CD4-positive, alpha-beta T cell (primary cell): ENCODE measurements around the gene UVSSA. TPM values are rescaled to one million over a fixed set of nuclear protein-coding genes. Genes with fewer than 3 reads are reported as not detected.

Source experiments
- ATAC-seq: fragments of 200-7000 bp; cut with Tn5 transposase; one replicate; pipeline ENCODE4 v1.10.0; 2022; ENCODE audit warnings: mild to moderate bottlenecking; ENCODE audit not compliant: poor library complexity
- CTCF ChIA-PET: fragments of 350-600 bp; sonication (Branson Sonifier 250); formaldehyde crosslinking; loops from one replicate; lab custom pipeline; 2021; ENCODE audit warnings: antibody characterized with exemption, inconsistent platforms; lab: Charles Lee
- POLR2A ChIA-PET: fragments of 350-600 bp; sonication (Branson Sonifier 250); formaldehyde crosslinking; loops from one replicate; lab custom pipeline; 2021; ENCODE audit warnings: antibody characterized with exemption, inconsistent platforms; lab: Charles Lee
- DNase-seq, 14 experiments: peaks; one replicate each; pipeline ENCODE4 v3.0.0-alpha.2; 2013 to 2020; ENCODE audit warnings: mixed read lengths in 2 of 14
- H3K27ac ChIP-seq, 2 donors: one replicate each; pipeline versions ENCODE4 v1.5.1 to v1.7.0; 2013; ENCODE audit warnings: low read length in 2 of 2, low read depth in 1 of 2, mild to moderate bottlenecking in 1 of 2
- H3K27me3 ChIP-seq, 2 experiments: 1 replicate in 1 of 2; 2 replicates in 1 of 2; pipeline versions ENCODE4 v1.6.1 to v1.7.0; 2013; ENCODE audit warnings: low read length in 2 of 2, control low read depth in 1 of 2, mild to moderate bottlenecking in 1 of 2, moderate library complexity in 1 of 2; ENCODE audit not compliant: insufficient read depth in 2 of 2, control insufficient read depth in 1 of 2
- H3K36me3 ChIP-seq: one replicate; pipeline ENCODE4 v1.6.1; 2013; ENCODE audit warnings: low read length, control low read depth; ENCODE audit not compliant: insufficient read depth
- H3K4me1 ChIP-seq: one replicate; pipeline ENCODE4 v1.6.1; 2013; ENCODE audit warnings: low read length, control low read depth; ENCODE audit not compliant: insufficient read depth
- H3K4me3 ChIP-seq: one replicate; pipeline ENCODE4 v1.5.1; 2013; ENCODE audit warnings: mild to moderate bottlenecking, low read length, moderate library complexity
- H3K9me3 ChIP-seq, 2 experiments: 1 replicate in 1 of 2; 2 replicates in 1 of 2; pipeline versions ENCODE4 v1.6.1 to v1.7.0; 2013; ENCODE audit warnings: low read length in 2 of 2, mild to moderate bottlenecking in 2 of 2, control low read depth in 1 of 2, moderate library complexity in 1 of 2; ENCODE audit not compliant: control insufficient read depth in 1 of 2, insufficient read depth in 1 of 2
- H3K27ac Mint-ChIP-seq: one replicate; pipeline ENCODE4 v1.8.0; 2020; ENCODE audit warnings: mixed read lengths
- H3K27me3 Mint-ChIP-seq: one replicate; pipeline ENCODE4 v1.8.0; 2021; ENCODE audit warnings: mixed read lengths
- H3K36me3 Mint-ChIP-seq: one replicate; pipeline ENCODE4 v1.8.0; 2021; ENCODE audit warnings: low read depth, mixed read lengths
- H3K4me1 Mint-ChIP-seq: one replicate; pipeline ENCODE4 v1.8.0; 2021; ENCODE audit warnings: low read depth, mixed read lengths
- H3K4me3 Mint-ChIP-seq: one replicate; pipeline ENCODE4 v1.8.0; 2020; ENCODE audit warnings: mild to moderate bottlenecking, mixed read lengths
- H3K9me3 Mint-ChIP-seq: one replicate; pipeline ENCODE4 v1.8.0; 2020; ENCODE audit warnings: mixed read lengths
- CTCF ChIP-seq: fragments of 200-600 bp; IDR thresholded peaks from one replicate; pipeline ENCODE4 v1.8.0; 2022; ENCODE audit warnings: antibody characterized with exemption, mild to moderate bottlenecking
- intact Hi-C, 2 experiments: fragments of 100-400 bp; cut with DNase I in 1 of 2; cut with micrococcal nuclease in 1 of 2; formaldehyde crosslinking; loops; one replicate each; pipeline versions ENCODE4 v1.15.1 to v1.9.0; 2023 to 2025; cut with DNase I, micrococcal nuclease
- total RNA-seq, 174 experiments: library from RNA in 2 of 174; stranded (reverse) in 2 of 174; gene quantifications; one replicate each; pipeline ENCODE4 v1.2.3 and lab custom pipeline; 2021 to 2026

The UVSSA gene
- total RNA-seq, 2 experiments from 2014 or later = 31.1 to 33.1 TPM

GRCh38 chr4:1405636-1406393 lies 58.8 kb downstream of the UVSSA start:
- intact Hi-C loops = no loop called here

GRCh38 chr4:1406394-1406980 lies 59.5 kb downstream of the UVSSA start, which contains the start of gene NKX1-1:
NKX1-1 (minus strand) TSS chr4:1406442; CDS start chr4:1406442, 0 bp downstream.
- TF ChIP-seq CTCF = no peak
- Histone ChIP-seq H3K27me3 (peaks cover 63 to 73% of the 10 kb centered on the region in 2 experiments), H3K4me1 (peaks cover 22% of the 10 kb centered on the region), H3K36me3 (no peaks in the 10 kb centered on the region), H3K4me3 (no peak within 1 kb of the TSS), H3K27ac (no peak within 1 kb of the TSS), H3K9me3 (peaks cover 0 to 56% of the 10 kb centered on the region in 2 experiments)
- DNase-seq (peak in 1 of 14 experiments; percentile 5), ATAC-seq (no peak)
- Mint-ChIP-seq H3K9me3 (no peaks in the 10 kb centered on the region), H3K4me3 (no peak within 1 kb of the TSS), H3K36me3 (no peaks in the 10 kb centered on the region), H3K4me1 (no peaks in the 10 kb centered on the region), H3K27me3 (peaks cover 51% of the 10 kb centered on the region), H3K27ac (no peak within 1 kb of the TSS)
- intact Hi-C loops = no loop called here
- ChIA-PET POLR2A (no interaction called here), CTCF (no interaction called here)

More at GRCh38 chr4:1405636-1406393, 58.8 kb downstream of the UVSSA start:
- Histone ChIP-seq H3K27ac (no peak overlapping the region), H3K4me1 (peaks cover 22% of the 10 kb centered on the region), H3K27me3 (peaks cover 59 to 71% of the 10 kb centered on the region in 2 experiments), H3K36me3 (no peaks in the 10 kb centered on the region), H3K4me3 (no peak overlapping the region), H3K9me3 (peaks cover 0 to 53% of the 10 kb centered on the region in 2 experiments)
- ChIA-PET CTCF (no interaction called here), POLR2A (no interaction called here)
- Mint-ChIP-seq H3K4me1 (no peaks in the 10 kb centered on the region), H3K9me3 (no peaks in the 10 kb centered on the region), H3K36me3 (no peaks in the 10 kb centered on the region), H3K4me3 (no peak overlapping the region), H3K27ac (no peak overlapping the region), H3K27me3 (peaks cover 46% of the 10 kb centered on the region)
- TF ChIP-seq CTCF = no peak
- ATAC-seq (no peak), DNase-seq (peak in 1 of 14 experiments; percentile 6)

- no peak for ATAC-seq
- Histone ChIP-seq H3K4me3 (no peak overlapping the region), H3K4me1 (peaks cover 18% of the 10 kb centered on the region), H3K9me3 (peaks cover 0 to 56% of the 10 kb centered on the region in 2 experiments), H3K27me3 (peaks cover 63 to 73% of the 10 kb centered on the region in 2 experiments), H3K27ac (no peak overlapping the region), H3K36me3 (no peaks in the 10 kb centered on the region)
- Mint-ChIP-seq H3K36me3 (no peaks in the 10 kb centered on the region), H3K9me3 (no peaks in the 10 kb centered on the region), H3K4me1 (no peaks in the 10 kb centered on the region), H3K4me3 (no peak overlapping the region), H3K27me3 (peaks cover 53% of the 10 kb centered on the region), H3K27ac (no peak overlapping the region)
- ChIA-PET POLR2A (no interaction called here), CTCF (no interaction called here)
- peak in 1 of 14 experiments; percentile 6 for DNase-seq
- intact Hi-C loops = no loop called here
- no peak for TF ChIP-seq CTCF
Measured at GRCh38 chr4:1406981-1407656, 60.1 kb downstream of the UVSSA start.
